Tibial nerve (tissue), 3 donors: ENCODE measurements around the gene EFHD2.

Experiments used
- POLR2A ChIP-seq, 2 donors: fragments of 450-650 bp; IDR thresholded peaks; one replicate each; pipeline ENCODE4 v1.6.1; 2017; ENCODE audit warnings: antibody characterized with exemption in 2 of 2, mild to moderate bottlenecking in 2 of 2, moderate library complexity in 2 of 2
- TF ChIP-seq, protein P1 (sequence below), 5 experiments: fragments of 200-600 bp in 3 of 5; fragments of 450-650 bp in 2 of 5; sonication (generic) in 3 of 5; IDR thresholded peaks; one replicate each; pipeline ENCODE4 v1.5.1; 2016 to 2019; ENCODE audit warnings: antibody characterized with exemption in 5 of 5, mild to moderate bottlenecking in 3 of 5, moderate library complexity in 2 of 5

DNA sequence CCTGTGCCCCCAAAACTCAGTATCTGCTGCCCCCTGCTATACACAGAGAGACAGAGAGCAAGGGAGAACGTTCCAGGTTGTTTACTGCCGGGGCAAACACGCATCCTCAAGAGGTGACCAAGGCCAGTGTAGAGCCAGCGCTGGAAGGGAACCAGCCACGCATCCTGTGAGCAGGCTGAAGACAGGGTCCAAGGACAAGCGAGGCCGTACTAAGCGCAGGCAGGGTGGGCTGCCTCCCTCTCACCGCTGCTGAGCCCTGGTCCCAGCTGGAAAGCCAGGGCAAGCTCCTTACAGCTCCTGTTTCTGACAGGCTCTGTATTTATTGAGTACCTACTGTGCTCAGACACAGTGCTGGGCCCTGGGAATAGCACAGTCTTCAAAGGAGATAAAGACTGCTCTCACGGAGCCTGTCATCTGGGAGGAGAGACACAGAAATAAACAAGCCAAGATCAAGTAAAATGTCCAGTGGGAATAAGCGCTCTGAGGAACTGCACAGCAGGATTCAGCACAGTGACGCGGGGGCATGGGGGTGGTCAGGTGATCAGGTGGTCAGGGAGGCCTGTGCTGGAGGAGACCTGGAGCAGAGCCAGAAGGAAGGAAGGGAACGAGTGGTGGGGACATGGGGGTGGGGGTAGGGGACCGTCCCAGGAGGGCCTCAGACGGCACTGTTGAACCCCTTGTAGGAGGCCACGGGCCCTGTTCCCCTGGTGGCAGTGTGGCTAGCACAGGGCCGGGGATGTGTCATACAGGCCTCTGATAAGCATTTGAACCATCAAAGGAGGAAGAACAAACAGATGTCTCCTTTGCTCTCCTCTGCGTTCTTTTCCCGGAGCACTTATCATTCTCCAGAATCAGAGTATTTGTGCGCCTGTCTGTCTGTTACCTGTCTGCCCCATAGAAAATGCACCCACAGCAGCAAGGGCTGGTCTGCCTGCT is 37.8 kb upstream of the EFHD2 start:
- TF ChIP-seq, protein P1, sequence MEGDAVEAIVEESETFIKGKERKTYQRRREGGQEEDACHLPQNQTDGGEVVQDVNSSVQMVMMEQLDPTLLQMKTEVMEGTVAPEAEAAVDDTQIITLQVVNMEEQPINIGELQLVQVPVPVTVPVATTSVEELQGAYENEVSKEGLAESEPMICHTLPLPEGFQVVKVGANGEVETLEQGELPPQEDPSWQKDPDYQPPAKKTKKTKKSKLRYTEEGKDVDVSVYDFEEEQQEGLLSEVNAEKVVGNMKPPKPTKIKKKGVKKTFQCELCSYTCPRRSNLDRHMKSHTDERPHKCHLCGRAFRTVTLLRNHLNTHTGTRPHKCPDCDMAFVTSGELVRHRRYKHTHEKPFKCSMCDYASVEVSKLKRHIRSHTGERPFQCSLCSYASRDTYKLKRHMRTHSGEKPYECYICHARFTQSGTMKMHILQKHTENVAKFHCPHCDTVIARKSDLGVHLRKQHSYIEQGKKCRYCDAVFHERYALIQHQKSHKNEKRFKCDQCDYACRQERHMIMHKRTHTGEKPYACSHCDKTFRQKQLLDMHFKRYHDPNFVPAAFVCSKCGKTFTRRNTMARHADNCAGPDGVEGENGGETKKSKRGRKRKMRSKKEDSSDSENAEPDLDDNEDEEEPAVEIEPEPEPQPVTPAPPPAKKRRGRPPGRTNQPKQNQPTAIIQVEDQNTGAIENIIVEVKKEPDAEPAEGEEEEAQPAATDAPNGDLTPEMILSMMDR (IDR thresholded peaks at IDR 0.05) = no peak
- TF ChIP-seq POLR2A (IDR thresholded peaks at IDR 0.05) = no peak
